Stimulated activated CD4-positive, alpha-beta T cell treated with anti-CD3 and anti-CD28 coated beads, Interleukin-1b, Interleukin-23, amount 100 ng/mL, for 24 hours (primary cell): ENCODE measurements around the gene NBEAL1.
"Not testable (repeated sequence)": the region's sequence is repeated elsewhere in the genome, so short reads cannot be mapped to it uniquely, and the experiment has no call there.

Experiments used
- DNase-seq, 4 experiments: peaks; one replicate each; pipeline ENCODE4 v3.0.0-alpha.2; 2020; ENCODE audit warnings: low read depth in 4 of 4, low spot score in 1 of 4

The NBEAL1 gene

DNA sequence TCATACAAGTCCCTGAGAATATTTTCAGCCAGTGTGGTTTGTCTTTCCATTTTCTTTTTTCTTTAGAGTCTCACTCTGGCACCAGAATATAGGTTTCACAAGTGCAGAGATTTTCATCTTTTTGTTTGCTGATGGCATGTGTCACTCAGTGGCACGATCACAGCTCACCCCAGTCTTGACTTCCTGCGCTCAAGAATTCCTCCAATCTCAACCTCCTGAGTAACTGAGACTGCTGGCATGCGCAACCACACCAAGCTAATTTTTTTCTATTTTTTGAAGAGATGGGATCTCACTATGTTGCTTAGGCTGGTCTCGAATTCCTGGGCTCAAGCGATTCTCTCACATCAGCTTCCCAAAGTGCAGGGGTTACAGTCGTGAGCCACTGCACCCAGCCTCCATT is 23.9 kb downstream of the NBEAL1 start:
- DNase-seq, result no peak

DNA sequence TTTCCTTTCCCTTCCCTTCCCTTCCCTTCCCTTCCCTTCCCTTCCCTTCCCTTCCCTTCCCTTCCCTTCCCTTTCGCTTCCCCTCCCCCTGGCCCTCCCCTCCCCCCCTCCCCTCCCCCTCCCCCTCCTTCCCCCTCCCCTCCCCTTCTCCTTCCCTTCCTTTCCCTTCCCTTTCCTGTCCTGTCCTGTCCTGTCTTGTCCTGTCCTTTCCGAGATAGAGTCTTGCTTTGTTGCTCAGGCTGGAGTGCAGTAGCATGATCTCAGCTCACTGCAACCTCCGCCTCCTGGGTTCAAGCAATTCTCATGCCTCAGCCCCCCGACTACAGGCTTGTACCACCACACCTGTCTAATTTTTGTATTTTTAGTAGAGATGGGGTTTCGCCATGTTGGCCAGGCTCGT is 24.5 kb downstream of the NBEAL1 start:
- DNase-seq, result not testable (repeated sequence)

GRCh38 chr2:203040966-203041521 is 26.4 kb downstream of the NBEAL1 start:
- DNase-seq, result no peak

- DNase-seq, result no peak
Observed at GRCh38 chr2:203042178-203042577, 27.5 kb downstream of the NBEAL1 start.

DNA sequence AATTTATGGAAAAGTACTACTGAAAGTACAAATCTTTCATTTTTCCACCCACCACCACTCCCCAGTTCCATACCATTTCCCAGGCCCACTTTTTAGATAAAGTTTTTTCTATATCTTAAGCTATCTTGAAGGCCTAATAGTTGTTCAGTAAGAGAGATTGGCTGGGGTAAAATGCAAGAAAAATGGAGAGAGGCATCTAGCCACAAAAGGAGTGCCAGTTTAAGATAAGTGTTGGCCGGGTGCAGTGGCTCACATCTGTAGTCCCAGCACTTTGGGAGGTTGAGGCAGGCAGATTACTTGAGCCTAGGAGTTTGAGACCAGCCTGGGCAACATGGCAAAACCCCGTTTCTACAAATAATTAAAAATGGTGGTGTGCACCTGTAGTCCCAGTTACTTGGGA is 28.6 kb downstream of the NBEAL1 start:
- no peak for DNase-seq

- DNase-seq, result no peak
Observed at GRCh38 chr2:203045867-203046266, 31.2 kb downstream of the NBEAL1 start.

GRCh38 chr2:203052539-203052938 is 37.9 kb downstream of the NBEAL1 start:
- DNase-seq, result no peak

- no peak for DNase-seq
Observed at GRCh38 chr2:203059567-203060240, 45.0 kb downstream of the NBEAL1 start.

DNA sequence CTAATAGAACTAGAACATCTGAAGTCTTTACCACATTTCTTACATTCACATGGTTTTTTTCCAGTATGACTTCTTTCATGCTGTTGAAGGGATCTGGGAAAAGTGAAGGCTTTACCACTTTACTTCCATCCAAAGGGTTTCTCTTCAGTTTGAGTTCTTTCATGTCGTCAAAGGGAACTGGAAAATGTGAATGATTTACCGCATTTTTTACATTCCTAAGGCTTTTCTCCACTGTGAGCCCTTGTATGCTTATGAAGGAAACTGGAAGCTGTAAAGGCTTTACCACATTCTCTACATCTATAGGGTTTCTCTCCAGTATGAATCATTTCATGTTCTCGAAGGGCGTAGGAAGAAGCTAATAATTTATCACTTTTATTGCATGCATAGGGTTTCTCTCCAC is 46.7 kb downstream of the NBEAL1 start:
- no peak for DNase-seq

- DNase-seq, result no peak
Observed at GRCh38 chr2:203062126-203062525, 47.5 kb downstream of the NBEAL1 start.

DNA sequence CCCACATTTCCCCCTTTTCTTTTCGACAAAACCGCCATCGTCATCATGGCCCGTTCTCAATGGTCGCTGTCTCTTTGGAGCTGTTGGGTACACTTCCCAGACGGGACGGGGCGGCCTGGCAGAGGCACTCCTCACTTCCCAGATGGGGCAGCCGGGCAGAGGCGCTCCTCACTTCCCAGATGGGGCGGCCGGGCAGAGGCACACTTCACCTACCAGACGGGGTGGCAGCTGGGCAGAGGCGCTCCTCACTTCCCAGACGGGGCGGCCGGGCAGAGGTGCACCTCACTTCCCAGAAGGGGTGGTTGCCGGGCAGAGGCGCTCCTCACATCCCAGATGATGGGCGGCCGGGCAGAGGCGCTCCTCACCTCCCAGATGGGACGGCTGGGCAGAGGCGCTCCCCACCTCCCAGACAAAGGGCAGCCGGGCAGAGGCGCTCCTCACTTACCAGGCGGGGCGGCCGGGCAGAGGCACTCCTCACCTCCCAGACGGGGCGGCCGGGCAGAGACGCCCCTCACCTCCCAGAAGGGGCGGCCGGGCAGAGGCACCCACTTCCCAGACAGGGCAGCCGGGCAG is 51.9 kb downstream of the NBEAL1 start:
- DNase-seq, result not testable (repeated sequence)

- no peak for DNase-seq
Observed at GRCh38 chr2:203070701-203071100, 56.0 kb downstream of the NBEAL1 start.

DNA sequence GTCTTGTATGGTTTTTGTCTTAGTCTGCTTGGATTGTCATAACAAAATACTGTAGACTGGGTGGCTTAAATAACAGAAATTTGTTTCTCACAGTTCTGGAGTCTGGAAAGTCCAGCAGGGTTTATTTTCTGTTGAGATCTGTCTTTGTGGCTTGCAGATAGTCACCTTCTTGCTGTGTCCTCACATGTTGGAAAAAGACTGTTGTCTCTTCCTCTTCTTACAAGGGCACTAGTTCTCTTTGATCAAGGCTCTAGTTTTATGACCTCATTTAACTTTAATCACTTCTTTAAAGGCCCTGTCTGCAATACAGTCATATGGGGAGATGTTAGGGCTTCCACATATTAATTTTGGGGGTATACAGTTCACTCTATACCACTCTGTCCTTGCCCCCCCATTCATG is 56.5 kb downstream of the NBEAL1 start:
- DNase-seq, result no peak

- no peak for DNase-seq
Observed at GRCh38 chr2:203072371-203072770, 57.7 kb downstream of the NBEAL1 start.

DNA sequence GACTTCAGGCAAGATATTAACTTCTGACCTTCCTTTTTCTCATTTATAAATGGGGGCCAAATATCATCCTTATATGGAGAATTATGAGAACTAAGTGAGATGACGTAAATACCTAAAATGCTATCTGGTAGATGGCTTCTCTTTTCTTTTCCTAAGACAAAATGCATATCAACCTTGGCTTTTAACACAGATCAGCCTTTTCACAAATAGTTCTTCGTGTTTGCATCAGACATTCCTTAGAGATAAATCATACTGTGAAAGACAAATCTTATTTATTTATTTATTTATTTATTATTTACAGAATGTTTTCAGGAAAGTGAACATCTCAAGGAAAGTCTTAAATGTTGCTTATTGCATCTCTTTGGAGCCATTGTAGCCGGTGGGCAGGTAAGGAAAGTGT is 62.8 kb downstream of the NBEAL1 start:
- no peak for DNase-seq

DNA sequence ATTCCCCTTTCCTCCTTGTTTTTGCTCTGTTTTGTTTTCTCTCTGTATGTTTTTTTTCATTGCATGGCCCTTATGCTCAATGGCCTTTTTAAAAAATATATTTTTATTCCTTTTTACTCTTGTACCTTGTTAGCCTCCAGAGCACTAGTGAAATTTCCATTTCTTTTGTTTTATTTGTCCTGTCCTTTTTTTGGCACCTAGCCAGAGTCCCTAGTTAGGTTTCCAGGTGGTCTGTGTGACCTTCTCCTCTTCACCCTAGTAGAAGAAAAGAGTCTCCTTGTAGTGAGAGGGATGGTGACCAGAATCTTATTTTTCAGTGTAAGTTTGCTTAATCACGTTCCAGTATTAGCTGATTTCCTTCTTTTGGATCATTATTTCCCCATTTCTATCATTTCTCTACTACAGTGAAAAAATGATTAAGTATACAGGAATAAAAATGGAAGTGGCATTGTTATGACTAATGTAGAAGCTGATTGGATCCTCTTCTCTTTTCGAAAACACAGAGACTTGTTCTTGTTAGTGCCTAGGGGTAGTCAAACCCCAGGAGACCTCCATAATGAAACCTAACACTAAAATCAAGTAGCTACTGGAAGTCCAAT is 65.9 kb downstream of the NBEAL1 start:
- DNase-seq, result no peak

DNA sequence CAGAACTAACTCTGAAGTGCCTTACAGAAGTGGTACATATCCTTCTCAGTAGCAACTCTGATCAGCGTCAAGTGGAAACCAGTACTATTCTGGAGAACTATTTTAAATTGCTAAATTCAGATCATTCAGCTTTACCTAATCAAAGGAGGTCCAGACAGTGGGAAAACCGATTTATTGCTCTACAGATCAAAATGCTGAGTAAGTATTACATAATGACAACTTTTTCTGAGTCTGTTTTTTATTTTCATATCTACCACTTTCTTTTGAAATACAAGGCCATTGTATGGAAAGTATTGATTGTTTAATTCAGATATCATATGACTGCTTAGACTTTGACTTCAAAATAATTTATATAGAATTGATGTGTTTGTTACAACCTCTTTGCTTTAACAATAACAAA is 68.7 kb downstream of the NBEAL1 start:
- DNase-seq, result no peak

GRCh38 chr2:203086381-203086780 is 71.7 kb downstream of the NBEAL1 start:
- not testable (repeated sequence) for DNase-seq

DNA sequence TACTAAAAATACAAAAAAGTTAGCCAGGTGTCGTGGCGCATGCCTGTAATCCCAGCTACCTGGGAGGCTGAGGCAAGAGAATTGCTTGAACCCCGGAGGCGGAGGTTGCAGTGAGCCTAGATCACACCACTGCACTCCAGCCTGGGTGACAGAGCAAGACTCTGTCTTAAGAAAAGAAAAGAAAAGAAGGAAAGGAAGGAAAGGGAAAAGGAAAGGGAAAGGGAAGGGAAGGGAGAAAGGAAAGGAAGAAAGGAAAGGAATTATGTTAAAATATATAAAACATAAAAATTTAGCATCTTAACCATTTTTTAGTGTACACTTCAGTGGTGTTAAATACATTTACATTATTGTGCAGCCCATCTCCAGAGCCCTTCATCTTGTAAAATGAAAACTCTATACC is 76.0 kb downstream of the NBEAL1 start:
- DNase-seq, result not testable (repeated sequence)

- DNase-seq, result no peak
Observed at GRCh38 chr2:203097735-203098134, 83.1 kb downstream of the NBEAL1 start.

GRCh38 chr2:203102357-203102756 is 87.7 kb downstream of the NBEAL1 start:
- not testable (repeated sequence) for DNase-seq

DNA sequence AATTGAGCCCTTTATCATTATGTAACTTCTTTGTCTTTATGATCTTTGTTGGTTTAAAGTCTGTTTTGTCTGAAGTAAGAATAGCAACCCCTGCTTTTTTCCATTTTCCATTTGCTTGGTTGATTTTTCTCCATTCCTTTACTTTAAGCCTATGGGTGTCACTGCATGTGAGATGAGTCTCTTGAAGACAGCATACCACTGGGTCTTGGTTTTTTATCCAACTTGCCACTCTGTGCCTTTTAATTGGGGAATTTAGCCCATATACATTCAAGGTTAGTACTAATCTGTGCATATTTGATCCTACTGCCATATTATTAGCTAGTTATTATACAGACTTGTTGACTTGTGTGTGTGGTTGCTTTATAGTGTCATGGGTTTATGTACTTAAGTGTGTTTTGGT is 89.6 kb downstream of the NBEAL1 start:
- no peak for DNase-seq
